Neural cell (in vitro differentiated cells): ENCODE data around the gene GAS7.

Experiments used
- EP300 ChIP-seq: fragments of 450-650 bp; conservative IDR thresholded peaks from 2 replicates; pipeline ENCODE4 v1.6.1; 2014; ENCODE audit warnings: antibody characterized with exemption, mild to moderate bottlenecking, moderate library complexity; ENCODE audit not compliant: poor library complexity, severe bottlenecking
- EZH2 ChIP-seq: fragments of 200-600, 300-800 bp; shearing (Covaris generic), sonication (generic); IDR thresholded peaks from 2 replicates; pipeline ENCODE4 v1.6.1; 2014; ENCODE audit warnings: antibody characterized with exemption, low read length, borderline replicate concordance, mild to moderate bottlenecking; ENCODE audit not compliant: insufficient read depth, poor library complexity, severe bottlenecking
- MXI1 ChIP-seq: fragments of 450-650 bp; conservative IDR thresholded peaks from 2 replicates; pipeline ENCODE4 v1.6.1; 2014; ENCODE audit warnings: antibody characterized with exemption, mild to moderate bottlenecking; ENCODE audit not compliant: poor library complexity, severe bottlenecking
- POLR2AphosphoS5 ChIP-seq: IDR thresholded peaks from 2 replicates; pipeline ENCODE4 v1.6.1; 2012
- RAD21 ChIP-seq: fragments of 450-650 bp; conservative IDR thresholded peaks from 2 replicates; pipeline ENCODE4 v1.6.1; 2014; ENCODE audit warnings: antibody characterized with exemption, mild to moderate bottlenecking, moderate library complexity
- SMC3 ChIP-seq: fragments of 450-650 bp; conservative IDR thresholded peaks from 2 replicates; pipeline ENCODE4 v1.6.1; 2014; ENCODE audit warnings: antibody characterized with exemption, mild to moderate bottlenecking, moderate library complexity; ENCODE audit not compliant: poor library complexity
- TAF1 ChIP-seq: IDR thresholded peaks from 2 replicates; pipeline ENCODE4 v1.6.1; 2012; ENCODE audit warnings: low read depth
- TF ChIP-seq, protein P1 (sequence below): fragments of 450-650 bp; IDR thresholded peaks from 2 replicates; pipeline ENCODE4 v1.5.1; 2014; ENCODE audit warnings: antibody characterized with exemption, mild to moderate bottlenecking, moderate library complexity; ENCODE audit not compliant: poor library complexity, severe bottlenecking
- TF ChIP-seq, protein P2 (sequence below): IDR thresholded peaks from 2 replicates; pipeline ENCODE4 v1.6.1; 2012; ENCODE audit warnings: borderline replicate concordance

DNA sequence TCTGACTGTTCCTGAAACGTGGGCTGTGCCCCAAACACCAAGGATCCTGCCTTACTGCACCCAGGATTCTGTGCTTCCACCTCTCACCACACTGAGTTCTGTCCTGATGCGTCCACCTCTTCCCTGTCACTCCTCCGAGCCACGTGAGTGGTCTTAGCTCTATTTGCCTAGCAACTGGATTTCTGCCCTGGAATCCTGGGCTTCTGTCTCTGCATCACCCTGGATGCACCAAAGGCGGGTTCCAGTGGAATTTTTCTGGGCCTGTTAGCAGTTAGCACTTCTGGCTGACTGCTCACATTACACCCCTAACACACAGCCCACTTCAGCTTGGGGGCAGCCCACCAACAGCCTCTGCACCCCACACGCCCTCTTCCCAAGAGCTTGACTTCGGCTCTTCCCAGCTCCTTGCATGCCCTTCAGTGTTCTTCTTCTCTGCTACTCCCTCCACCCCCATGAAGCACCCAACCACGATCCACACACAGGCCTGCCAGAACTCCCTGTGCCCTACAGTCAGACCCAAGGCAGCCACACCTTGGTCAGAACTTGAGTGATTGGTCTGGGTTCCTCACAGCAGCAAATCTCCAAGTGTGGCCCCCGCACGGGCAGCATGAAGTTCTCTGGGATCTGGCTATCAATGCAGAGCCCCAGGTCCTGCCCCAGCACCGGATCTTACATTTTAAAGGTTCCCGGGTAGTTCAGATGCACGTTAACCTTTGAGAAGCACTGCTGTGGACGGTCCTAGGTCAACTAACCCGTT, 163.5 kb downstream of the GAS7 start:
- TF ChIP-seq, protein P1, sequence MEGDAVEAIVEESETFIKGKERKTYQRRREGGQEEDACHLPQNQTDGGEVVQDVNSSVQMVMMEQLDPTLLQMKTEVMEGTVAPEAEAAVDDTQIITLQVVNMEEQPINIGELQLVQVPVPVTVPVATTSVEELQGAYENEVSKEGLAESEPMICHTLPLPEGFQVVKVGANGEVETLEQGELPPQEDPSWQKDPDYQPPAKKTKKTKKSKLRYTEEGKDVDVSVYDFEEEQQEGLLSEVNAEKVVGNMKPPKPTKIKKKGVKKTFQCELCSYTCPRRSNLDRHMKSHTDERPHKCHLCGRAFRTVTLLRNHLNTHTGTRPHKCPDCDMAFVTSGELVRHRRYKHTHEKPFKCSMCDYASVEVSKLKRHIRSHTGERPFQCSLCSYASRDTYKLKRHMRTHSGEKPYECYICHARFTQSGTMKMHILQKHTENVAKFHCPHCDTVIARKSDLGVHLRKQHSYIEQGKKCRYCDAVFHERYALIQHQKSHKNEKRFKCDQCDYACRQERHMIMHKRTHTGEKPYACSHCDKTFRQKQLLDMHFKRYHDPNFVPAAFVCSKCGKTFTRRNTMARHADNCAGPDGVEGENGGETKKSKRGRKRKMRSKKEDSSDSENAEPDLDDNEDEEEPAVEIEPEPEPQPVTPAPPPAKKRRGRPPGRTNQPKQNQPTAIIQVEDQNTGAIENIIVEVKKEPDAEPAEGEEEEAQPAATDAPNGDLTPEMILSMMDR = no peak
- no peak for TF ChIP-seq TAF1
- TF ChIP-seq POLR2AphosphoS5 = no peak
- TF ChIP-seq, protein P2, sequence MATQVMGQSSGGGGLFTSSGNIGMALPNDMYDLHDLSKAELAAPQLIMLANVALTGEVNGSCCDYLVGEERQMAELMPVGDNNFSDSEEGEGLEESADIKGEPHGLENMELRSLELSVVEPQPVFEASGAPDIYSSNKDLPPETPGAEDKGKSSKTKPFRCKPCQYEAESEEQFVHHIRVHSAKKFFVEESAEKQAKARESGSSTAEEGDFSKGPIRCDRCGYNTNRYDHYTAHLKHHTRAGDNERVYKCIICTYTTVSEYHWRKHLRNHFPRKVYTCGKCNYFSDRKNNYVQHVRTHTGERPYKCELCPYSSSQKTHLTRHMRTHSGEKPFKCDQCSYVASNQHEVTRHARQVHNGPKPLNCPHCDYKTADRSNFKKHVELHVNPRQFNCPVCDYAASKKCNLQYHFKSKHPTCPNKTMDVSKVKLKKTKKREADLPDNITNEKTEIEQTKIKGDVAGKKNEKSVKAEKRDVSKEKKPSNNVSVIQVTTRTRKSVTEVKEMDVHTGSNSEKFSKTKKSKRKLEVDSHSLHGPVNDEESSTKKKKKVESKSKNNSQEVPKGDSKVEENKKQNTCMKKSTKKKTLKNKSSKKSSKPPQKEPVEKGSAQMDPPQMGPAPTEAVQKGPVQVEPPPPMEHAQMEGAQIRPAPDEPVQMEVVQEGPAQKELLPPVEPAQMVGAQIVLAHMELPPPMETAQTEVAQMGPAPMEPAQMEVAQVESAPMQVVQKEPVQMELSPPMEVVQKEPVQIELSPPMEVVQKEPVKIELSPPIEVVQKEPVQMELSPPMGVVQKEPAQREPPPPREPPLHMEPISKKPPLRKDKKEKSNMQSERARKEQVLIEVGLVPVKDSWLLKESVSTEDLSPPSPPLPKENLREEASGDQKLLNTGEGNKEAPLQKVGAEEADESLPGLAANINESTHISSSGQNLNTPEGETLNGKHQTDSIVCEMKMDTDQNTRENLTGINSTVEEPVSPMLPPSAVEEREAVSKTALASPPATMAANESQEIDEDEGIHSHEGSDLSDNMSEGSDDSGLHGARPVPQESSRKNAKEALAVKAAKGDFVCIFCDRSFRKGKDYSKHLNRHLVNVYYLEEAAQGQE = no peak
- no peak for TF ChIP-seq EP300
- no peak for TF ChIP-seq RAD21
- no peak for TF ChIP-seq EZH2
- no peak for TF ChIP-seq SMC3
- no peak for TF ChIP-seq MXI1
